IMR-90 (cell line): Measurements from ENCODE around the gene PCCA. TPM values are rescaled to one million over a fixed set of nuclear protein-coding genes. Genes with fewer than 3 reads are reported as not detected.

Experiments used
- ATAC-seq: fragments of 200-7000 bp; cut with Tn5 transposase; 2 replicates; pipeline ENCODE4 v1.9.1; 2020; ENCODE audit warnings: low read depth, mild to moderate bottlenecking, moderate library complexity
- BruUV-seq: library from RNA; stranded (reverse); fragments of 400-500 nt; replicated peaks from 2 replicates; lab custom pipeline; 2021; lab: Mats Ljungman, UMichigan
- CTCF ChIA-PET: fragments of 300-600 bp; formaldehyde crosslinking; extraction: SDS; loops from one replicate; lab custom pipeline; 2021; ENCODE audit warnings: antibody characterized with exemption; lab: Yijun Ruan, JAX
- POLR2A ChIA-PET: fragments of 300-600 bp; sonication (Branson Sonifier 250); formaldehyde crosslinking; loops from one replicate; lab custom pipeline; 2022; ENCODE audit warnings: antibody characterized with exemption; ENCODE audit not compliant: unreplicated experiment; lab: Charles Lee
- DNase-seq: peaks from one replicate; pipeline ENCODE4 v3.0.0; 2013
- H2AFZ ChIP-seq: replicated peaks from 2 replicates; pipeline ENCODE3; 2013; ENCODE audit warnings: low read length, mild to moderate bottlenecking; ENCODE audit not compliant: poor library complexity
- H2AK5ac ChIP-seq: 2 replicates; pipeline ENCODE4 v1.6.1; 2013; ENCODE audit warnings: low read depth, low read length, inconsistent platforms
- H2AK9ac ChIP-seq: replicated peaks from 2 replicates; pipeline ENCODE3; 2013; ENCODE audit warnings: mild to moderate bottlenecking, low read depth, low read length, moderate library complexity; ENCODE audit not compliant: poor library complexity
- H2BK120ac ChIP-seq: 2 replicates; pipeline ENCODE4 v1.6.1; 2013; ENCODE audit warnings: low read depth, low read length, inconsistent platforms
- H2BK15ac ChIP-seq: 3 replicates; pipeline ENCODE4 v1.6.1; 2013; ENCODE audit warnings: low read depth, low read length, inconsistent platforms
- H2BK20ac ChIP-seq: 2 replicates; pipeline ENCODE4 v1.6.1; 2013; ENCODE audit warnings: low read depth, mild to moderate bottlenecking, inconsistent platforms, low read length, moderate library complexity
- H2BK5ac ChIP-seq: 2 replicates; pipeline ENCODE4 v1.6.1; 2013; ENCODE audit warnings: mild to moderate bottlenecking, low read depth, low read length, inconsistent platforms; ENCODE audit not compliant: poor library complexity, severe bottlenecking
- H3K14ac ChIP-seq: replicated peaks from 2 replicates; pipeline ENCODE4 v1.6.1; 2013; ENCODE audit warnings: low read depth, low read length, inconsistent platforms
- H3K18ac ChIP-seq: 2 replicates; pipeline ENCODE4 v1.6.1; 2013; ENCODE audit warnings: low read depth, low read length, control low read depth
- H3K23ac ChIP-seq: 2 replicates; pipeline ENCODE4 v1.6.1; 2013; ENCODE audit warnings: low read depth, low read length, inconsistent platforms
- H3K27ac ChIP-seq: 2 replicates; pipeline ENCODE4 v1.5.1; 2013; ENCODE audit warnings: mild to moderate bottlenecking, control low read depth, low read length; ENCODE audit not compliant: insufficient read depth
- H3K27me3 ChIP-seq: 2 replicates; pipeline ENCODE4 v1.6.1; 2013; ENCODE audit warnings: low read length; ENCODE audit not compliant: control insufficient read depth, insufficient read depth
- H3K36me3 ChIP-seq: 2 replicates; pipeline ENCODE4 v1.6.1; 2013; ENCODE audit warnings: low read length, mixed read lengths; ENCODE audit not compliant: control insufficient read depth, insufficient read depth
- H3K4ac ChIP-seq: 2 replicates; pipeline ENCODE4 v1.6.1; 2013; ENCODE audit warnings: low read depth, low read length, inconsistent platforms
- H3K4me1 ChIP-seq: 2 replicates; pipeline ENCODE4 v1.6.1; 2013; ENCODE audit warnings: low read length, mixed read lengths; ENCODE audit not compliant: control insufficient read depth, insufficient read depth
- H3K4me2 ChIP-seq: 2 replicates; pipeline ENCODE4 v1.6.1; 2013; ENCODE audit warnings: low read depth, mild to moderate bottlenecking, control low read depth, low read length, moderate library complexity
- H3K4me3 ChIP-seq: 2 replicates; pipeline ENCODE4 v1.5.1; 2013; ENCODE audit warnings: low read depth, mild to moderate bottlenecking, control low read depth, low read length, moderate library complexity; ENCODE audit not compliant: insufficient read depth
- H3K56ac ChIP-seq: 2 replicates; pipeline ENCODE4 v1.6.1; 2013; ENCODE audit warnings: low read length, inconsistent platforms; ENCODE audit not compliant: insufficient read depth; ENCODE audit errors: extremely low read depth
- H3K79me1 ChIP-seq, 2 experiments: 2 replicates each; pipeline ENCODE4 v1.6.1; 2013; ENCODE audit warnings: low read length in 2 of 2, inconsistent platforms in 1 of 2, low read depth in 1 of 2
- H3K9ac ChIP-seq: 2 replicates; pipeline ENCODE4 v1.6.1; 2013; ENCODE audit warnings: low read depth, low read length, control low read depth
- H3K9me1 ChIP-seq: 2 replicates; pipeline ENCODE4 v1.6.1; 2013; ENCODE audit warnings: low read length, inconsistent platforms; ENCODE audit not compliant: insufficient read depth
- H3K9me3 ChIP-seq: 2 replicates; pipeline ENCODE4 v1.6.1; 2013; ENCODE audit warnings: low read length; ENCODE audit not compliant: control insufficient read depth, insufficient read depth
- H4K20me1 ChIP-seq: 2 replicates; pipeline ENCODE4 v1.6.1; 2013; ENCODE audit warnings: low read length, inconsistent platforms; ENCODE audit not compliant: insufficient read depth
- H4K5ac ChIP-seq: 2 replicates; pipeline ENCODE4 v1.6.1; 2013; ENCODE audit warnings: mild to moderate bottlenecking, low read depth, low read length, control low read depth
- H4K8ac ChIP-seq, 2 experiments: 2 replicates each; pipeline ENCODE4 v1.6.1; 2013; ENCODE audit warnings: low read depth in 2 of 2, low read length in 2 of 2, control low read depth in 1 of 2, inconsistent platforms in 1 of 2
- H4K91ac ChIP-seq: 2 replicates; pipeline ENCODE4 v1.6.1; 2013; ENCODE audit warnings: low read depth, low read length, inconsistent platforms; ENCODE audit not compliant: insufficient read depth
- BHLHE40 ChIP-seq: fragments of 150-350 bp; IDR thresholded peaks from 2 replicates; pipeline ENCODE4 v1.6.1; 2016; ENCODE audit warnings: mild to moderate bottlenecking, low read depth, low read length
- CTCF ChIP-seq: conservative IDR thresholded peaks from 2 replicates; pipeline ENCODE4 v1.5.1; 2012; ENCODE audit warnings: mild to moderate bottlenecking, low read depth, low read length, improper control_type of control experiment
- ELK1 ChIP-seq: fragments of 150-350 bp; IDR thresholded peaks from 2 replicates; pipeline ENCODE4 v1.6.1; 2016; ENCODE audit warnings: low read depth, mild to moderate bottlenecking, low read length, moderate library complexity, borderline replicate concordance
- FOS ChIP-seq: fragments of 150-350 bp; IDR thresholded peaks from 2 replicates; pipeline ENCODE4 v1.6.1; 2016; ENCODE audit warnings: low read depth, low read length
- SMC3 ChIP-seq: fragments of 150-350 bp; IDR thresholded peaks from 2 replicates; pipeline ENCODE4 v1.6.1; 2016; ENCODE audit warnings: low read depth, mild to moderate bottlenecking, antibody characterized with exemption, low read length, moderate library complexity
- WGBS, 2 experiments: methylation state at CpG; one replicate each; pipeline versions ENCODE4 v1.1.5 to v1.1.7; 2013; ENCODE audit warnings: missing lambda C conversion rate in 2 of 2; ENCODE audit not compliant: insufficient read length in 1 of 2; ENCODE audit errors: extremely low coverage in 2 of 2; 5-methylcytosine and 5-hydroxymethylcytosine counted together
- dilution Hi-C: fragments of 300-500 bp; cut with HindIII; formaldehyde crosslinking; loops from one replicate; pipeline ENCODE4 v1.14.3; 2018; ENCODE audit warnings: low sequenced_read_pairs; ENCODE audit not compliant: unreplicated experiment
- in situ Hi-C: fragments of 300-500 bp; cut with MboI; formaldehyde crosslinking; loops from 3 replicates; pipeline ENCODE4 v1.14.3; 2019; ENCODE audit warnings: low sequenced_read_pairs, inconsistent platforms, mixed read lengths
- intact Hi-C: fragments of 100-400 bp; cut with micrococcal nuclease; formaldehyde crosslinking; loops from 2 replicates; pipeline ENCODE4 v1.10.0; 2022
- polyA plus RNA-seq, 3 experiments: library from polyadenylated mRNA; depleted of rRNA; stranded (reverse); fragments of >200 nt; gene quantifications; 2 replicates each; pipeline ENCODE4 v1.2.3, GENCODE V29; 2012; ENCODE audit warnings: low replicate concordance in 1 of 3
- total RNA-seq: library from RNA; depleted of rRNA; stranded (reverse); fragments of >200 nt; gene quantifications from 2 replicates; pipeline ENCODE4 v1.2.3, GENCODE V29; 2012

Gene PCCA
- total and polyA plus RNA-seq, 2 of the 4 experiments (the other 2 are of a cell fraction): 7.6 to 24.0 TPM

DNA sequence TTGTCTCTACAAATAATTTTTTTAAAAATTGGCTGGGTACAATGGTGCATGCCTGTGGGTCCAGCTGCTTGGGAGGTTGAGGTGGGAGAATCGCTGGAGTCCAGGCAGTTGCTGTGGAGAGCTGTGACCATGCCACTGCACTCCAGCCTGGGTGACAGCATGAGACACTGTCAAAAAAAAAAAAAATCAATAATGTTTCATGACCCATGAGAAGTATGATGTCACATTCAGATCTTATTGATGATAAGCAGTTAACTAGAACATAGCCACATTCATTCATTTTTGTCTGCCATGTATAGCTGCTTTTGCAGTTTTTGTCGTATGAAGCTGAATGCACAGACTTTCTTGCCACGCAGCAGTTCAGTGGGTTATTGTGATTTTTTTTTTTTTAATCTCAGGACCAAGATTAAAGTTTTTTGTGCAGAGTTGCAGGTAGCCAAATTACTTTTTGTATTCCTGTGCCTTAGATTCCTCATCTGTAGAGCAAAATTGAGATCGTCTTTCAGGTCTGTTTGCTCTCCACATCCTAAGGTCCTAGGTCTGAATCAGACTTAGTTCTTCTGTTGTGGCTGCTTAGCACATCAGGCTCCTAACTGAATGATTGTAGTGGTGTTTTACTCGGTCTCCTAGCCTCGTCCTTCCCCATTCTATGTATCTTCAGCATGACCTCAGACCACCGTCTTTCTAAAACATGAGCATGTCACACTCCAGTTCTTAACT is 354.5 kb downstream of the PCCA start:
- in situ Hi-C loops (no loop called here), intact Hi-C loops (no loop called here), dilution Hi-C loops (no loop called here)
- peak overlapping the region; percentile 11; the same call in 1 of the 2 replicates for H2AK5ac ChIP-seq
- peak overlapping the region; percentile 2; the same call in 1 of the 2 replicates for H2BK120ac ChIP-seq
- no peak overlapping the region for H3K9ac ChIP-seq
- DNase-seq (no peak), ATAC-seq (no peak)
- 0 out of 2 replicates have a peak overlapping the region, but pooled peaks have one; percentile 10 for H3K56ac ChIP-seq
- peaks cover 4 to 18% of the 10 kb centered on the region in 2 experiments for H3K79me1 ChIP-seq
- 0 out of 2 replicates have a peak overlapping the region, but pooled peaks have one; percentile 6 for H2BK20ac ChIP-seq
- H3K36me3 ChIP-seq: no peaks in the 10 kb centered on the region
- H4K5ac ChIP-seq: peak overlapping the region; percentile 49; the same call in 1 of the 2 replicates
- H3K27ac ChIP-seq: no peak overlapping the region
- peaks cover 6% of the 10 kb centered on the region for H3K4me1 ChIP-seq
- no CpG with 5 or more reads among the region's 7 CpGs for WGBS, 2 experiments
- no peak overlapping the region for H2AK9ac ChIP-seq
- H3K23ac ChIP-seq: peak overlapping the region; percentile 18; the same call in 1 of the 2 replicates
- no peak overlapping the region for H3K18ac ChIP-seq
- H3K9me1 ChIP-seq: peaks cover 7% of the 10 kb centered on the region
- H4K20me1 ChIP-seq: no peaks in the 10 kb centered on the region
- no peaks in the 10 kb centered on the region for H3K27me3 ChIP-seq
- H2BK5ac ChIP-seq: no peak overlapping the region
- no peaks in the 10 kb centered on the region for H3K9me3 ChIP-seq
- no TSS peak for BruUV-seq
- 0 out of 3 replicates have a peak overlapping the region, but pooled peaks have one; percentile 48 for H2BK15ac ChIP-seq
- peak overlapping the region; percentile 13; the same call in 1 of the 2 replicates for H4K91ac ChIP-seq
- peak overlapping the region; percentile 61 for H3K14ac ChIP-seq
- CTCF ChIA-PET: interaction anchor here (0.6 kb wide), 1 partner anchor 1289 kb away, joined by 3 read pairs; no protein-coding TSS in a partner anchor
- POLR2A ChIA-PET: no interaction called here
- H4K8ac ChIP-seq: peak overlapping the region in 1 of 2 experiments; percentile 80; a peak in 2 of 4 replicates
- H2AFZ ChIP-seq: peak overlapping the region; percentile 40
- TF ChIP-seq SMC3 (no peak), ELK1 (no peak), BHLHE40 (no peak), CTCF (no peak), FOS (no peak)
- H3K4me3 ChIP-seq: no peak overlapping the region
- H3K4me2 ChIP-seq: no peak overlapping the region
- H3K4ac ChIP-seq: peak overlapping the region; percentile 28; the same call in 1 of the 2 replicates
